NB4 (cell line): Measurements from ENCODE around the gene MAGI2.

Experiments used
- CTCF ChIP-seq: IDR thresholded peaks from one replicate; pipeline ENCODE4 v1.5.1; 2012; ENCODE audit warnings: low read depth, low read length
- MAX ChIP-seq: IDR thresholded peaks from 2 replicates; pipeline ENCODE4 v1.6.1; 2011; ENCODE audit warnings: low read depth, low read length

GRCh38 chr7:78448911-78449310 is 1004.6 kb downstream of the MAGI2 start:
- TF ChIP-seq CTCF (no peak), MAX (no peak)
